Keratinocyte (primary cell): ENCODE results near the gene EMILIN1. TPM values are rescaled to one million over a fixed set of nuclear protein-coding genes. Genes with fewer than 3 reads are reported as not detected.

Experiments
- DNase-seq: peaks from one replicate; pipeline ENCODE4 v3.0.0-alpha.2; 2011; ENCODE audit warnings: low read depth, missing footprints, low spot score
- FAIRE-seq: peaks from 2 replicates; lab custom pipeline; 2011; peaks lifted over from hg19 to GRCh38; lab: Jason Lieb, UNC
- H2AFZ ChIP-seq: 2 replicates; pipeline ENCODE4 v1.6.0; 2012; ENCODE audit warnings: low read length, control low read depth, inconsistent platforms; ENCODE audit not compliant: control insufficient read depth
- H3K27ac ChIP-seq: 2 replicates; pipeline ENCODE4 v1.5.1; 2011; ENCODE audit warnings: low read length; ENCODE audit not compliant: control insufficient read depth, insufficient read depth
- H3K27me3 ChIP-seq: 3 replicates; pipeline ENCODE4 v1.6.0; 2011; ENCODE audit warnings: low read length; ENCODE audit not compliant: control insufficient read depth, insufficient read depth; ENCODE audit errors: extremely low read depth
- H3K36me3 ChIP-seq, 2 experiments: 2 replicates in 1 of 2; 3 replicates in 1 of 2; pipeline ENCODE4 v1.5.1; 2011; ENCODE audit warnings: low read length in 2 of 2, mild to moderate bottlenecking in 1 of 2; ENCODE audit not compliant: control insufficient read depth in 2 of 2, insufficient read depth in 2 of 2; ENCODE audit errors: extremely low read depth in 1 of 2
- H3K4me1 ChIP-seq: 3 replicates; pipeline ENCODE4 v1.5.1; 2011; ENCODE audit warnings: low read length; ENCODE audit not compliant: control insufficient read depth, insufficient read depth; ENCODE audit errors: extremely low read depth
- H3K4me2 ChIP-seq: 3 replicates; pipeline ENCODE4 v1.6.0; 2011; ENCODE audit warnings: low read depth, low read length; ENCODE audit not compliant: control insufficient read depth, insufficient read depth; ENCODE audit errors: extremely low read depth
- H3K4me3 ChIP-seq, 3 experiments: fragments of 200-600 bp in 1 of 3; sonication (generic) in 1 of 3; 2 replicates in 2 of 3; 3 replicates in 1 of 3; pipeline ENCODE4 v1.5.1; 2011 to 2016; ENCODE audit warnings: low read length in 3 of 3, mild to moderate bottlenecking in 3 of 3, control low read depth in 2 of 3, inconsistent platforms in 1 of 3, low read depth in 1 of 3, mixed read lengths in 1 of 3, mixed run types in 1 of 3, moderate library complexity in 1 of 3; ENCODE audit not compliant: control insufficient read depth in 2 of 3, insufficient read depth in 2 of 3; ENCODE audit errors: extremely low read depth in 1 of 3
- H3K79me2 ChIP-seq: 2 replicates; pipeline ENCODE4 v1.6.0; 2012; ENCODE audit warnings: low read length; ENCODE audit not compliant: control insufficient read depth, insufficient read depth
- H3K9ac ChIP-seq: 3 replicates; pipeline ENCODE4 v1.6.0; 2011; ENCODE audit warnings: low read length; ENCODE audit not compliant: control insufficient read depth, insufficient read depth; ENCODE audit errors: extremely low read depth
- H3K9me1 ChIP-seq: 3 replicates; pipeline ENCODE4 v1.6.0; 2011; ENCODE audit warnings: low read length; ENCODE audit not compliant: control insufficient read depth, insufficient read depth; ENCODE audit errors: extremely low read depth
- H3K9me3 ChIP-seq: 2 replicates; pipeline ENCODE4 v1.5.1; 2012; ENCODE audit warnings: low read depth, low read length; ENCODE audit not compliant: control insufficient read depth
- H4K20me1 ChIP-seq: 3 replicates; pipeline ENCODE4 v1.6.0; 2011; ENCODE audit warnings: low read length; ENCODE audit not compliant: control insufficient read depth, insufficient read depth; ENCODE audit errors: extremely low read depth
- CTCF ChIP-seq, 3 experiments: IDR thresholded peaks in 1 of 3; conservative IDR thresholded peaks in 1 of 3; optimal IDR thresholded peaks in 1 of 3; 2 replicates in 2 of 3; 3 replicates in 1 of 3; pipeline versions ENCODE3 to v1.5.1; 2011; ENCODE audit warnings: low read length in 3 of 3, mild to moderate bottlenecking in 3 of 3, moderate library complexity in 2 of 3, control low read depth in 1 of 3, inconsistent platforms in 1 of 3; ENCODE audit not compliant: insufficient read depth in 2 of 3; ENCODE audit errors: extremely low read depth in 1 of 3
- EZH2 ChIP-seq: IDR thresholded peaks from one replicate; pipeline ENCODE4 v1.6.1; 2012; ENCODE audit warnings: inconsistent platforms, mild to moderate bottlenecking, low read length, moderate library complexity
- dilution Hi-C: fragments of 300-500 bp; cut with MboI; formaldehyde crosslinking; loops from one replicate; pipeline ENCODE4 v1.7.0; 2020; ENCODE audit warnings: low sequenced_read_pairs; ENCODE audit not compliant: extremely low pct_ligation_motif_present
- polyA plus RNA-seq, 5 experiments: library from polyadenylated mRNA; depleted of rRNA in 3 of 5; stranded (reverse) in 3 of 5; stranded (forward) in 1 of 5; unstranded in 1 of 5; fragments of >200 nt; gene quantifications; 1 replicate in 1 of 5; 2 replicates in 3 of 5; 3 replicates in 1 of 5; pipeline versions ENCODE4 v1.2.1 to v1.2.3, GENCODE V29; 2011 to 2012; ENCODE audit warnings: missing spikeins in 2 of 5, low read depth in 1 of 5, low replicate concordance in 1 of 5

The EMILIN1 gene
- polyA plus RNA-seq, 1 donor (not counting 4 experiments of a cell fraction or from before 2014, with no cell fraction given) = 0.03 TPM

- Histone ChIP-seq H3K27ac (no peak within 1 kb of the TSS), H3K9ac (no peak within 1 kb of the TSS)
- no peak for FAIRE-seq
Measured at GRCh38 chr2:27123302-27124150, 45.1 kb downstream of the EMILIN1 start, which contains the start of gene ABHD1. TSS of gene ABHD1 (plus strand) at chr2:27123815. CDS start at chr2:27123949, 134 bp downstream.

GRCh38 chr2:27125104-27125503, 46.7 kb downstream of the EMILIN1 start:
- no peak for TF ChIP-seq CTCF (optimal IDR thresholded peaks at IDR 0.05 in 1 of 3, IDR thresholded peaks at IDR 0.05 in 1 of 3, conservative IDR thresholded peaks at IDR 0.05 in 1 of 3; ENCODE audit: extremely low read depth in 1 of 3, insufficient read depth in 2 of 3, low read length in 3 of 3)
- no peak for TF ChIP-seq EZH2
- no peak overlapping the region for H3K27ac ChIP-seq
- H3K4me1 ChIP-seq = no peaks in the 10 kb centered on the region
- H3K79me2 ChIP-seq = no peaks in the 10 kb centered on the region
- dilution Hi-C loops = no loop called here
- no peak overlapping the region for H3K4me3 ChIP-seq
- H3K4me2 ChIP-seq = no peak overlapping the region
- H4K20me1 ChIP-seq = no peaks in the 10 kb centered on the region
- H3K9ac ChIP-seq = no peak overlapping the region
- no peak for FAIRE-seq
- H2AFZ ChIP-seq = no peak overlapping the region
- no peak for DNase-seq
- H3K9me3 ChIP-seq = no peaks in the 10 kb centered on the region
- H3K27me3 ChIP-seq = peaks cover 35% of the 10 kb centered on the region
- H3K9me1 ChIP-seq = no peaks in the 10 kb centered on the region
- H3K36me3 ChIP-seq = peaks cover 3 to 8% of the 10 kb centered on the region in 2 experiments

More at GRCh38 chr2:27123302-27124150, 45.1 kb downstream of the EMILIN1 start, which contains the start of gene ABHD1:
- Histone ChIP-seq H3K27me3 (peaks cover 49% of the 10 kb centered on the region), H3K4me3 (peak within 1 kb of the TSS; percentile 38 to 52 (median 42)), H3K4me2 (peak within 1 kb of the TSS; percentile 37), H4K20me1 (no peaks in the 10 kb centered on the region), H3K9me3 (no peaks in the 10 kb centered on the region), H3K4me1 (peaks cover under 1% of the 10 kb centered on the region), H2AFZ (peak within 1 kb of the TSS; percentile 64), H3K36me3 (no peaks in the 10 kb centered on the region), H3K9me1 (no peaks in the 10 kb centered on the region), H3K79me2 (no peaks in the 10 kb centered on the region)
- dilution Hi-C loops = no loop called here
- TF ChIP-seq EZH2 (no peak), CTCF (optimal IDR thresholded peaks at IDR 0.05 in 1 of 3, IDR thresholded peaks at IDR 0.05 in 1 of 3, conservative IDR thresholded peaks at IDR 0.05 in 1 of 3; ENCODE audit: extremely low read depth in 1 of 3, insufficient read depth in 2 of 3, low read length in 3 of 3) (peak in 1 of 3 experiments; percentile 10)
- no peak for DNase-seq
